ENCODE measurements around the gene MSLN. TPM values are rescaled to one million over a fixed set of nuclear protein-coding genes. Genes with fewer than 3 reads are reported as not detected.
A peak's percentile ranks its signal among the peaks of the same experiment; 100 is the strongest.

Gene MSLN
- total RNA-seq, 1 donor from 2014 or later = 4.5 TPM

- FAIRE-seq (no peak), DNase-seq (ENCODE audit: low read depth) (no peak)
- H3K36me3 ChIP-seq (ENCODE audit: control insufficient read depth, insufficient read depth, low read length) = peaks cover under 1% of the 10 kb centered on the region
- no peaks in the 10 kb centered on the region for H3K27me3 ChIP-seq (ENCODE audit: control insufficient read depth, insufficient read depth, low read length)
- H3K4me3 ChIP-seq (ENCODE audit: low read depth, low read length) = no peak overlapping the region
- no peak for TF ChIP-seq CTCF (IDR thresholded peaks at IDR 0.05; ENCODE audit: insufficient read depth, low read length, severe bottlenecking)
These were observed 31.9 kb downstream of the MSLN start for GRCh38 chr16:792221-792995.

DNA sequence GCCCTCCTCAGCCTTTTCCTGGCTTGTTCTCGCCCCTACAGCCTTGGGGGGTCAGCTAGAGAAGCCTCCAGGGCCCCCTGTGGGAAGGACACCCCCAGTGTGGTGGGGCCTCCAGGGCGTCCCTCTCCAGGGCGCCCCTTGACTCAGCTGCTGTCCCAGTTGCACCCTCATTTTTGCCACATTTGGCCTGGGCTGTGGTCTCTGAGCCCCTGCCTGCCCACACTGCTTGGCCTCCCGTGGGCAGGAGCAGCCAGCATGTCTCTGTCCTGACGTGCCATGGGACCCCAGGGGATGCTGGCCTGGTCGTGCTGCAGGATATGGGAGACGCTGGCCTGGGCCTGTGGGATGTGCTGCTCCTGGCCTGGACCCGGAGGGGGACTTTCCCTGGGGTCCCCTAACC lies 32.9 kb downstream of the MSLN start:
- Histone ChIP-seq H3K27me3 (ENCODE audit: control insufficient read depth, insufficient read depth, low read length) (no peaks in the 10 kb centered on the region), H3K4me3 (ENCODE audit: low read depth, low read length) (no peak overlapping the region), H3K36me3 (ENCODE audit: control insufficient read depth, insufficient read depth, low read length) (no peaks in the 10 kb centered on the region)
- DNase-seq (ENCODE audit: low read depth) (no peak), FAIRE-seq (no peak)
- no peak for TF ChIP-seq CTCF (IDR thresholded peaks at IDR 0.05; ENCODE audit: insufficient read depth, low read length, severe bottlenecking)

GRCh38 chr16:794091-794822 lies 33.7 kb downstream of the MSLN start:
- FAIRE-seq = no peak
- no peak overlapping the region for H3K4me3 ChIP-seq (ENCODE audit: low read depth, low read length)
- no peaks in the 10 kb centered on the region for H3K27me3 ChIP-seq (ENCODE audit: control insufficient read depth, insufficient read depth, low read length)
- no peaks in the 10 kb centered on the region for H3K36me3 ChIP-seq (ENCODE audit: control insufficient read depth, insufficient read depth, low read length)
- TF ChIP-seq CTCF (IDR thresholded peaks at IDR 0.05; ENCODE audit: insufficient read depth, low read length, severe bottlenecking) = no peak
- DNase-seq (ENCODE audit: low read depth) = no peak

DNA sequence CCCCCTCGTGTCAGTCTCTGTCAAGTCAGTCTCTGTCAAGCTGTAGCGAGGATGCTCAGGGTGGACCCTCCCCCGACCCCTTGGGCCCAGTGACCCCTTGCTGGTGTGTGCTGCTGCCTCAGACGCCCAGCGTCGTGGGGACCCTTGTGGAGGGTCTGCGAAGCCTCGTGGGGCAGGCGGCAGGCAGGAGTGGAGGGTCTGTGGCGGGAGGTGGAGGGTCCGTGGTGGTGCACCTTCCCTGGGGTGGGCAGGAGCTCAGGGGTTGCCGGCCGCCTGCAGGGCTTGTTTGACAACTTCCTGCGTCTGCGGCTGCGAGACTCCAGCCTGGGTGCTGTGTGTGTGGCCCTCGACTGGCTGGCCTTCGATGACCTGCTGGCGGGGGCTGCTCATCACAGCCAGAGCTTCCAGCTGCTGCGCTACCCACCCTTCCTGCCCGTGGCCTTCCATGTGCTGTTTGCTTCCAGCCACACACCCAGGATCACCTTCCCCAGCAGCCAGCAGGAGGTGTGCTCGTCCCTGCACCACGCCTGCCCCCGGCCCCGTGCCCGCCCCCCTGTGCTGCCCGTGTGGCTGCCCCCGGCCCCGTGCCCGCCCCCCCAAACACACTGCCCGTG lies 34.4 kb downstream of the MSLN start:
- TF ChIP-seq CTCF (IDR thresholded peaks at IDR 0.05; ENCODE audit: insufficient read depth, low read length, severe bottlenecking) = no peak
- no peak for FAIRE-seq
- no peak overlapping the region for H3K4me3 ChIP-seq (ENCODE audit: low read depth, low read length)

DNA sequence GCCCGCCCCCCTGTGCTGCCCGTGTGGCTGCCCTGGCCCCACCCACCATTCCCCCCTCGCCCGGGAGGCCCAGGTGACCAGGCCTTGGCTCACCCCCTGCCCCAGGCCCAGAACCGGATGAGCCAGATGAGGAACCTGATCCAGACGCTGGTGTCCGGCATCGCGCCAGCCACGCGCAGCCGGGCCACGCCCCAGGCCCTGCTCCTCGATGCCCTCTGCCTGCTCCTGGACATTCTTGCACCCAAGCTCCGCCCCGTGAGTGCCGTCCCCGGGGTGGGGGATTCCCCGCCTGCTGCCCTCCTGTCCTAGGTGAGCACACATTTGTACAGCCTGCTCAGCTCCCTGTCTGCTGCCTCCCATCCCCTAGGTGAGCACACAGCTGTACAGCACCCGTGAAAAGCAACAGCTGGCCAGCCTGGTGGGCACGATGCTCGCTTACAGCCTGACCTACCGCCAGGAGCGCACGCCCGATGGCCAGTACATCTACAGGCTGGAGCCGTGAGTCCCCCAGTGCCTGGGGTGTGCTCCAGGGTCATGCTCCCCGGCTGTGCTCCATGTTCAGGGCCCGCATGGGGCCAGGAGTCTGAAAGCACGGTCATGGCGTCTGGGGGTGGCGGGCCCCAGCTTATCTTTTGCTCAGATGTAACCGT lies 35.2 kb downstream of the MSLN start:
- Histone ChIP-seq H3K27me3 (ENCODE audit: control insufficient read depth, insufficient read depth, low read length) (peaks cover 7% of the 10 kb centered on the region), H3K4me3 (ENCODE audit: low read depth, low read length) (no peak overlapping the region), H3K36me3 (ENCODE audit: control insufficient read depth, insufficient read depth, low read length) (no peaks in the 10 kb centered on the region)
- TF ChIP-seq CTCF (IDR thresholded peaks at IDR 0.05; ENCODE audit: insufficient read depth, low read length, severe bottlenecking) = peak; percentile 7
- peak; percentile 40 for FAIRE-seq
- peak; percentile 60 for DNase-seq (ENCODE audit: low read depth)

More for the DNA sequence above, 34.4 kb downstream of the MSLN start:
- H3K27me3 ChIP-seq (ENCODE audit: control insufficient read depth, insufficient read depth, low read length) = peaks cover 2% of the 10 kb centered on the region
- no peak for DNase-seq (ENCODE audit: low read depth)
- H3K36me3 ChIP-seq (ENCODE audit: control insufficient read depth, insufficient read depth, low read length) = no peaks in the 10 kb centered on the region
